Endothelial cell of umbilical vein (primary cell): Measurements from ENCODE around the gene SPOCD1. TPM values are rescaled to one million over a fixed set of nuclear protein-coding genes. Genes with fewer than 3 reads are reported as not detected.

Source experiments
- BruUV-seq: library from RNA; stranded (reverse); fragments of 400-500 nt; replicated peaks from 2 replicates; lab custom pipeline; 2021; lab: Mats Ljungman, UMichigan
- CTCF ChIA-PET: fragments of 300-600, 350-600 bp; sonication (Branson Sonifier 250); formaldehyde crosslinking; loops from one replicate; lab custom pipeline; 2021; ENCODE audit warnings: antibody characterized with exemption, inconsistent platforms; lab: Charles Lee
- POLR2A ChIA-PET: fragments of 300-600, 350-600 bp; sonication (Branson Sonifier 250); formaldehyde crosslinking; loops from one replicate; lab custom pipeline; 2021; ENCODE audit warnings: antibody characterized with exemption, inconsistent platforms; lab: Charles Lee
- DNase-seq: peaks from one replicate; pipeline ENCODE4 v3.0.0-alpha.2; 2011; ENCODE audit warnings: low read depth, low spot score
- FAIRE-seq: peaks from 2 replicates; lab custom pipeline; 2011; peaks lifted over from hg19 to GRCh38; lab: Jason Lieb, UNC
- H2AFZ ChIP-seq: 2 replicates; pipeline ENCODE4 v1.6.0; 2012; ENCODE audit warnings: low read depth, low read length, control low read depth, inconsistent platforms
- H3K27ac ChIP-seq: 2 replicates; pipeline ENCODE4 v1.5.1; 2011; ENCODE audit warnings: low read depth, mild to moderate bottlenecking, control low read depth, low read length, moderate library complexity; ENCODE audit not compliant: insufficient read depth
- H3K27me3 ChIP-seq, 2 experiments: 2 replicates each; pipeline versions ENCODE4 v1.6.0 to v1.6.1; 2011; ENCODE audit warnings: low read length in 2 of 2, mixed read lengths in 1 of 2; ENCODE audit not compliant: control insufficient read depth in 2 of 2, insufficient read depth in 2 of 2
- H3K36me3 ChIP-seq, 2 experiments: 2 replicates in 1 of 2; 3 replicates in 1 of 2; pipeline ENCODE4 v1.5.1; 2011; ENCODE audit warnings: low read length in 2 of 2, mild to moderate bottlenecking in 1 of 2, moderate library complexity in 1 of 2; ENCODE audit not compliant: control insufficient read depth in 2 of 2, insufficient read depth in 2 of 2; ENCODE audit errors: extremely low read depth in 1 of 2
- H3K4me1 ChIP-seq: 3 replicates; pipeline ENCODE4 v1.5.1; 2011; ENCODE audit warnings: mild to moderate bottlenecking, low read length; ENCODE audit not compliant: control insufficient read depth, insufficient read depth; ENCODE audit errors: extremely low read depth
- H3K4me2 ChIP-seq: 2 replicates; pipeline ENCODE4 v1.6.1; 2011; ENCODE audit warnings: low read length, control low read depth, mixed read lengths; ENCODE audit not compliant: insufficient read depth
- H3K4me3 ChIP-seq, 3 experiments: fragments of 200-600 bp in 1 of 3; sonication (generic), shearing (Covaris generic) in 1 of 3; replicated peaks in 1 of 3; 2 replicates each; pipeline ENCODE4 v1.5.1; 2011 to 2016; ENCODE audit warnings: control low read depth in 3 of 3, low read length in 3 of 3, mild to moderate bottlenecking in 2 of 3, inconsistent platforms in 1 of 3, low read depth in 1 of 3, moderate library complexity in 1 of 3; ENCODE audit not compliant: insufficient read depth in 1 of 3
- H3K79me2 ChIP-seq: 2 replicates; pipeline ENCODE4 v1.6.0; 2012; ENCODE audit warnings: low read length, inconsistent platforms; ENCODE audit not compliant: control insufficient read depth, insufficient read depth
- H3K9ac ChIP-seq: replicated peaks from 2 replicates; pipeline ENCODE3; 2011; ENCODE audit warnings: low read length, control low read depth; ENCODE audit not compliant: insufficient read depth; ENCODE audit errors: extremely low read depth
- H3K9me1 ChIP-seq: replicated peaks from 3 replicates; pipeline ENCODE4 v1.6.0; 2011; ENCODE audit warnings: mild to moderate bottlenecking, low read length; ENCODE audit not compliant: control insufficient read depth, insufficient read depth; ENCODE audit errors: extremely low read depth
- H3K9me3 ChIP-seq: replicated peaks from 2 replicates; pipeline ENCODE4 v1.5.1; 2012; ENCODE audit warnings: low read length, inconsistent platforms; ENCODE audit not compliant: control insufficient read depth, insufficient read depth
- H4K20me1 ChIP-seq: replicated peaks from 2 replicates; pipeline ENCODE3; 2011; ENCODE audit warnings: mild to moderate bottlenecking, low read length; ENCODE audit not compliant: control insufficient read depth, insufficient read depth; ENCODE audit errors: extremely low read depth
- EZH2 ChIP-seq: IDR thresholded peaks from 2 replicates; pipeline ENCODE4 v1.6.1; 2012; ENCODE audit warnings: borderline replicate concordance, low read depth, mild to moderate bottlenecking, moderate library complexity, low read length, inconsistent platforms; ENCODE audit not compliant: severe bottlenecking
- FOS ChIP-seq: IDR thresholded peaks from 2 replicates; pipeline ENCODE4 v1.6.1; 2011; ENCODE audit warnings: mild to moderate bottlenecking, low read length, moderate library complexity, borderline replicate concordance; ENCODE audit not compliant: insufficient read depth
- GATA2 ChIP-seq: IDR thresholded peaks from 2 replicates; pipeline ENCODE4 v1.7.0; 2011; ENCODE audit warnings: low read depth, mild to moderate bottlenecking, moderate library complexity, mixed read lengths, low read length; ENCODE audit not compliant: insufficient read length, insufficient read depth
- JUN ChIP-seq: IDR thresholded peaks from 2 replicates; pipeline ENCODE4 v1.6.1; 2011; ENCODE audit warnings: borderline replicate concordance, low read depth; ENCODE audit not compliant: insufficient read length, insufficient read depth
- MYC ChIP-seq: IDR thresholded peaks from one replicate; pipeline ENCODE4 v1.6.1; 2011; ENCODE audit warnings: mild to moderate bottlenecking, low read depth, low read length
- POLR2A ChIP-seq: IDR thresholded peaks from 2 replicates; pipeline ENCODE4 v1.6.1; 2012; ENCODE audit warnings: low read depth, mild to moderate bottlenecking, control low read depth, low read length
- POLR2AphosphoS5 ChIP-seq: IDR thresholded peaks from 2 replicates; pipeline ENCODE4 v1.6.1; 2012; ENCODE audit warnings: low read depth, mild to moderate bottlenecking, control low read depth, low read length, moderate library complexity; ENCODE audit not compliant: insufficient read depth
- dilution Hi-C: fragments of 300-500 bp; cut with MboI; formaldehyde crosslinking; loops from one replicate; pipeline ENCODE4 v1.15.0; 2019; ENCODE audit warnings: low sequenced_read_pairs; ENCODE audit not compliant: extremely low pct_ligation_motif_present
- intact Hi-C: fragments of 100-400 bp; cut with micrococcal nuclease; formaldehyde crosslinking; loops from one replicate; pipeline ENCODE4 v1.10.0; 2022
- polyA plus RNA-seq, 4 experiments: library from polyadenylated mRNA; depleted of rRNA in 3 of 4; stranded (reverse) in 3 of 4; unstranded in 1 of 4; fragments of >200 nt; gene quantifications; 2 replicates each; pipeline versions ENCODE4 v1.2.1 to v1.2.3, GENCODE V29; 2011 to 2012; ENCODE audit warnings: missing spikeins in 1 of 4
- total RNA-seq: library from RNA; stranded (reverse); gene quantifications from 2 replicates; pipeline ENCODE4 v1.2.3, GENCODE V29; 2021
- TF ChIP-seq, protein P1 (sequence below): IDR thresholded peaks from 2 replicates; pipeline ENCODE4 v1.6.1; 2011; ENCODE audit not compliant: insufficient read depth, insufficient read length
- TF ChIP-seq, protein P2 (sequence below), 2 donors: IDR thresholded peaks; 1 replicate in 1 of 2; 2 replicates in 1 of 2; pipeline ENCODE4 v1.5.1; 2011; ENCODE audit warnings: low read length in 2 of 2, mild to moderate bottlenecking in 2 of 2, moderate library complexity in 2 of 2, control low read depth in 1 of 2, inconsistent platforms in 1 of 2, low read depth in 1 of 2; ENCODE audit not compliant: insufficient read depth in 1 of 2; ENCODE audit errors: extremely low read depth in 1 of 2

Gene SPOCD1
- total and polyA plus RNA-seq, 2 donors (not counting 3 experiments of a cell fraction or from before 2014, with no cell fraction given): 0.27 to 33.0 TPM

DNA sequence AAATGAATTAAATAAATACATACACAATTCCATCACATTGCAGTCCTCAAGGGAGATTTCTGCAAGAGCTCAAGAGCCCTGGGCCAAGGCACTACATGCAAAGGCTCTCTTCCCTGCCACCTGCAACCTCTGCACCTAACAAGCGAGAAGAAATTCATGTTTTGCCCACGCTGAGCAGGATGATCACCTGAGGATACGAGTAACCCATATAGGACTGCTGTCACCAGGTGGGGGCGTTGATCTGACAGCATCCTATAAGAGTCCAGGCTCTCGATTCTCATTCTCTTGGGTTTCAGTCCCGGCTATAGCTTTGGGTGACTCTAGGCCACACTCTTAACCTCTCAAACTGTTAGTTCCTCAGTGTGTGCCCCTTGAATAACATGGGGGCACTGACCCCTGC lies 18.7 kb upstream of the SPOCD1 start:
- no peak for FAIRE-seq
- Histone ChIP-seq H3K9me1 (no peaks in the 10 kb centered on the region), H2AFZ (no peak overlapping the region), H3K4me1 (no peaks in the 10 kb centered on the region), H3K4me2 (no peak overlapping the region), H4K20me1 (no peaks in the 10 kb centered on the region), H3K9me3 (no peaks in the 10 kb centered on the region), H3K79me2 (no peaks in the 10 kb centered on the region), H3K27ac (no peak overlapping the region), H3K4me3 (no peak overlapping the region), H3K9ac (no peak overlapping the region), H3K36me3 (no peaks in the 10 kb centered on the region), H3K27me3 (peaks cover 7 to 10% of the 10 kb centered on the region in 2 experiments)
- no peak for DNase-seq
- ChIA-PET POLR2A (no interaction called here), CTCF (interaction anchor here (3.7 kb wide), 1 partner anchor 129 kb away, joined by 16 read pairs; no protein-coding TSS in a partner anchor)
- dilution Hi-C loops: no loop called here
- intact Hi-C loops: no loop called here
- no TSS peak for BruUV-seq
- TF ChIP-seq POLR2AphosphoS5: no peak
- no peak for TF ChIP-seq EZH2
- TF ChIP-seq, protein P1, sequence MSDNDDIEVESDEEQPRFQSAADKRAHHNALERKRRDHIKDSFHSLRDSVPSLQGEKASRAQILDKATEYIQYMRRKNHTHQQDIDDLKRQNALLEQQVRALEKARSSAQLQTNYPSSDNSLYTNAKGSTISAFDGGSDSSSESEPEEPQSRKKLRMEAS: no peak
- TF ChIP-seq MYC: no peak
- no peak for TF ChIP-seq JUN
- TF ChIP-seq, protein P2, sequence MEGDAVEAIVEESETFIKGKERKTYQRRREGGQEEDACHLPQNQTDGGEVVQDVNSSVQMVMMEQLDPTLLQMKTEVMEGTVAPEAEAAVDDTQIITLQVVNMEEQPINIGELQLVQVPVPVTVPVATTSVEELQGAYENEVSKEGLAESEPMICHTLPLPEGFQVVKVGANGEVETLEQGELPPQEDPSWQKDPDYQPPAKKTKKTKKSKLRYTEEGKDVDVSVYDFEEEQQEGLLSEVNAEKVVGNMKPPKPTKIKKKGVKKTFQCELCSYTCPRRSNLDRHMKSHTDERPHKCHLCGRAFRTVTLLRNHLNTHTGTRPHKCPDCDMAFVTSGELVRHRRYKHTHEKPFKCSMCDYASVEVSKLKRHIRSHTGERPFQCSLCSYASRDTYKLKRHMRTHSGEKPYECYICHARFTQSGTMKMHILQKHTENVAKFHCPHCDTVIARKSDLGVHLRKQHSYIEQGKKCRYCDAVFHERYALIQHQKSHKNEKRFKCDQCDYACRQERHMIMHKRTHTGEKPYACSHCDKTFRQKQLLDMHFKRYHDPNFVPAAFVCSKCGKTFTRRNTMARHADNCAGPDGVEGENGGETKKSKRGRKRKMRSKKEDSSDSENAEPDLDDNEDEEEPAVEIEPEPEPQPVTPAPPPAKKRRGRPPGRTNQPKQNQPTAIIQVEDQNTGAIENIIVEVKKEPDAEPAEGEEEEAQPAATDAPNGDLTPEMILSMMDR (IDR thresholded peaks at IDR 0.05; ENCODE audit: extremely low read depth in 1 of 2, insufficient read depth in 1 of 2, low read depth in 1 of 2, low read length in 2 of 2): no peak
- TF ChIP-seq FOS: no peak
- no peak for TF ChIP-seq GATA2
- no peak for TF ChIP-seq POLR2A
